Activated CD4-positive, alpha-beta memory T cell treated with anti-CD3 and anti-CD28 coated beads, Interleukin-2, amount 10 ng/mL, durations not matched to agents 7 days and 5 days (primary cell): ENCODE measurements around the gene ADAMTS14. TPM values are rescaled to one million over a fixed set of nuclear protein-coding genes. Genes with fewer than 3 reads are reported as not detected.

Source experiments
- CTCF ChIA-PET: fragments of 350-600 bp; sonication (Branson Sonifier 250); formaldehyde crosslinking; loops from one replicate; lab custom pipeline; 2021; ENCODE audit warnings: antibody characterized with exemption, inconsistent platforms; lab: Charles Lee
- POLR2A ChIA-PET: fragments of 350-600 bp; sonication (Branson Sonifier 250); formaldehyde crosslinking; loops from one replicate; lab custom pipeline; 2021; ENCODE audit warnings: antibody characterized with exemption; lab: Charles Lee
- DNase-seq: peaks from one replicate; pipeline ENCODE4 v3.0.0-alpha.2; 2020
- H3K27ac Mint-ChIP-seq: one replicate; pipeline ENCODE4 v1.8.0; 2021; ENCODE audit warnings: mild to moderate bottlenecking, mixed read lengths
- H3K27me3 Mint-ChIP-seq: one replicate; pipeline ENCODE4 v1.8.0; 2021; ENCODE audit warnings: mixed read lengths
- H3K36me3 Mint-ChIP-seq: one replicate; pipeline ENCODE4 v1.8.0; 2021; ENCODE audit warnings: low read depth, mixed read lengths
- H3K4me1 Mint-ChIP-seq: one replicate; pipeline ENCODE4 v1.8.0; 2021; ENCODE audit warnings: mixed read lengths
- H3K4me3 Mint-ChIP-seq: one replicate; pipeline ENCODE4 v1.8.0; 2021; ENCODE audit warnings: mild to moderate bottlenecking, mixed read lengths
- H3K9me3 Mint-ChIP-seq: one replicate; pipeline ENCODE4 v1.8.0; 2021; ENCODE audit warnings: mixed read lengths
- total RNA-seq, 2 experiments: library from RNA; stranded (reverse); gene quantifications; one replicate each; pipeline ENCODE4 v1.2.3, GENCODE V29; 2021

ADAMTS14 gene
- total RNA-seq, 2 experiments from 2014 or later: not detected

GRCh38 chr10:70683940-70684339 lies 11.6 kb downstream of the ADAMTS14 start:
- Mint-ChIP-seq H3K4me1 (no peaks in the 10 kb centered on the region), H3K9me3 (no peaks in the 10 kb centered on the region)
- CTCF ChIA-PET: no interaction called here

GRCh38 chr10:70684374-70684773 lies 12.1 kb downstream of the ADAMTS14 start:
- CTCF ChIA-PET: no interaction called here
- POLR2A ChIA-PET: no interaction called here
- Mint-ChIP-seq H3K9me3 (no peaks in the 10 kb centered on the region), H3K36me3 (no peaks in the 10 kb centered on the region), H3K4me1 (no peaks in the 10 kb centered on the region), H3K4me3 (no peak overlapping the region), H3K27me3 (no peaks in the 10 kb centered on the region), H3K27ac (no peak overlapping the region)
- DNase-seq: no peak

More at GRCh38 chr10:70683940-70684339, 11.6 kb downstream of the ADAMTS14 start:
- no peaks in the 10 kb centered on the region for H3K27me3 Mint-ChIP-seq
- no peaks in the 10 kb centered on the region for H3K36me3 Mint-ChIP-seq
- H3K27ac Mint-ChIP-seq: no peak overlapping the region
- DNase-seq: no peak
- no peak overlapping the region for H3K4me3 Mint-ChIP-seq
- POLR2A ChIA-PET: no interaction called here

- DNase-seq: no peak
- no peaks in the 10 kb centered on the region for H3K9me3 Mint-ChIP-seq
Observed at GRCh38 chr10:70684839-70685454, 12.6 kb downstream of the ADAMTS14 start.

GRCh38 chr10:70685455-70685911 lies 13.2 kb downstream of the ADAMTS14 start:
- ChIA-PET POLR2A (interaction anchor here (0.6 kb wide), 1 partner anchor 269 kb away, joined by 4 read pairs; no protein-coding TSS in a partner anchor), CTCF (no interaction called here)
- H3K36me3 Mint-ChIP-seq: no peaks in the 10 kb centered on the region
- no peaks in the 10 kb centered on the region for H3K9me3 Mint-ChIP-seq
- no peak overlapping the region for H3K4me3 Mint-ChIP-seq
- no peak for DNase-seq
- no peak overlapping the region for H3K27ac Mint-ChIP-seq
- no peaks in the 10 kb centered on the region for H3K27me3 Mint-ChIP-seq
- no peaks in the 10 kb centered on the region for H3K4me1 Mint-ChIP-seq

More at GRCh38 chr10:70684839-70685454, 12.6 kb downstream of the ADAMTS14 start:
- Mint-ChIP-seq H3K4me3 (no peak overlapping the region), H3K27ac (no peak overlapping the region), H3K36me3 (no peaks in the 10 kb centered on the region), H3K27me3 (no peaks in the 10 kb centered on the region), H3K4me1 (no peaks in the 10 kb centered on the region)
- CTCF ChIA-PET: no interaction called here
- POLR2A ChIA-PET: interaction anchor here (0.6 kb wide), 1 partner anchor 268 kb away, joined by 4 read pairs; no protein-coding TSS in a partner anchor

GRCh38 chr10:70688828-70689227 lies 16.5 kb downstream of the ADAMTS14 start:
- POLR2A ChIA-PET: no interaction called here
- Mint-ChIP-seq H3K4me1 (no peaks in the 10 kb centered on the region), H3K27ac (no peak overlapping the region), H3K4me3 (no peak overlapping the region), H3K36me3 (no peaks in the 10 kb centered on the region), H3K27me3 (peaks cover 3% of the 10 kb centered on the region), H3K9me3 (no peaks in the 10 kb centered on the region)
- DNase-seq: no peak
- CTCF ChIA-PET: no interaction called here

GRCh38 chr10:70689661-70690060 lies 17.4 kb downstream of the ADAMTS14 start:
- H3K36me3 Mint-ChIP-seq: no peaks in the 10 kb centered on the region
- H3K4me3 Mint-ChIP-seq: no peak overlapping the region
- no peaks in the 10 kb centered on the region for H3K4me1 Mint-ChIP-seq
- H3K27me3 Mint-ChIP-seq: peaks cover 3% of the 10 kb centered on the region
- H3K9me3 Mint-ChIP-seq: no peaks in the 10 kb centered on the region
- no peak for DNase-seq
- H3K27ac Mint-ChIP-seq: no peak overlapping the region
- ChIA-PET CTCF (no interaction called here), POLR2A (no interaction called here)

GRCh38 chr10:70690589-70690988 lies 18.3 kb downstream of the ADAMTS14 start:
- Mint-ChIP-seq H3K4me1 (no peaks in the 10 kb centered on the region), H3K4me3 (no peak overlapping the region), H3K9me3 (no peaks in the 10 kb centered on the region), H3K27ac (no peak overlapping the region), H3K27me3 (peaks cover 3% of the 10 kb centered on the region), H3K36me3 (no peaks in the 10 kb centered on the region)
- DNase-seq: no peak
- ChIA-PET POLR2A (no interaction called here), CTCF (no interaction called here)

GRCh38 chr10:70691611-70692010 lies 19.3 kb downstream of the ADAMTS14 start:
- Mint-ChIP-seq H3K27ac (no peak overlapping the region), H3K4me1 (no peaks in the 10 kb centered on the region), H3K4me3 (no peak overlapping the region), H3K9me3 (no peaks in the 10 kb centered on the region), H3K36me3 (no peaks in the 10 kb centered on the region), H3K27me3 (peaks cover 3% of the 10 kb centered on the region)
- ChIA-PET POLR2A (no interaction called here), CTCF (no interaction called here)
- DNase-seq: no peak

- ChIA-PET POLR2A (no interaction called here), CTCF (no interaction called here)
Observed at GRCh38 chr10:70692043-70692603, 19.8 kb downstream of the ADAMTS14 start.

GRCh38 chr10:70693619-70694335 lies 21.5 kb downstream of the ADAMTS14 start:
- Mint-ChIP-seq H3K36me3 (no peaks in the 10 kb centered on the region), H3K27me3 (peaks cover 3% of the 10 kb centered on the region), H3K4me1 (no peaks in the 10 kb centered on the region), H3K9me3 (no peaks in the 10 kb centered on the region), H3K4me3 (no peak overlapping the region), H3K27ac (no peak overlapping the region)
- ChIA-PET POLR2A (no interaction called here), CTCF (no interaction called here)
- no peak for DNase-seq

More at GRCh38 chr10:70692043-70692603, 19.8 kb downstream of the ADAMTS14 start:
- no peak for DNase-seq
- Mint-ChIP-seq H3K4me1 (no peaks in the 10 kb centered on the region), H3K36me3 (no peaks in the 10 kb centered on the region), H3K27ac (no peak overlapping the region), H3K9me3 (no peaks in the 10 kb centered on the region), H3K27me3 (peaks cover 3% of the 10 kb centered on the region), H3K4me3 (no peak overlapping the region)

- Mint-ChIP-seq H3K9me3 (no peaks in the 10 kb centered on the region), H3K27me3 (peaks cover 3% of the 10 kb centered on the region), H3K27ac (no peak overlapping the region), H3K4me3 (no peak overlapping the region), H3K36me3 (no peaks in the 10 kb centered on the region), H3K4me1 (no peaks in the 10 kb centered on the region)
- POLR2A ChIA-PET: no interaction called here
- CTCF ChIA-PET: no interaction called here
- no peak for DNase-seq
Observed at GRCh38 chr10:70694418-70695141, 22.3 kb downstream of the ADAMTS14 start.

GRCh38 chr10:70695241-70696030 lies 23.1 kb downstream of the ADAMTS14 start:
- Mint-ChIP-seq H3K4me1 (no peaks in the 10 kb centered on the region), H3K9me3 (no peaks in the 10 kb centered on the region), H3K27ac (no peak overlapping the region), H3K4me3 (no peak overlapping the region), H3K36me3 (no peaks in the 10 kb centered on the region), H3K27me3 (peaks cover 3% of the 10 kb centered on the region)
- ChIA-PET CTCF (no interaction called here), POLR2A (no interaction called here)
- no peak for DNase-seq
